Endodermal cell (in vitro differentiated cells): ENCODE measurements around the gene SSBP4. TPM values are rescaled to one million over a fixed set of nuclear protein-coding genes. Genes with fewer than 3 reads are reported as not detected.

Experiments used
- DNase-seq: peaks from one replicate; pipeline ENCODE4 v3.0.0-alpha.2; 2017
- H3K27ac ChIP-seq: 2 replicates; pipeline ENCODE4 v1.5.1; 2013; ENCODE audit warnings: mild to moderate bottlenecking, low read depth, low read length, moderate library complexity
- H3K27me3 ChIP-seq: 2 replicates; pipeline ENCODE4 v1.6.1; 2013; ENCODE audit warnings: mild to moderate bottlenecking, low read length, moderate library complexity; ENCODE audit not compliant: insufficient read depth, control insufficient read depth, poor library complexity, severe bottlenecking
- H3K36me3 ChIP-seq: 2 replicates; pipeline ENCODE4 v1.7.0; 2013; ENCODE audit warnings: mild to moderate bottlenecking, low read length, moderate library complexity; ENCODE audit not compliant: control insufficient read depth, insufficient read depth
- H3K4me1 ChIP-seq: one replicate; pipeline ENCODE4 v1.7.0; 2013; ENCODE audit warnings: low read length; ENCODE audit not compliant: control insufficient read depth, insufficient read depth
- H3K4me3 ChIP-seq: 2 replicates; pipeline ENCODE4 v1.5.1; 2013; ENCODE audit warnings: mild to moderate bottlenecking, low read length, moderate library complexity
- H3K9ac ChIP-seq: 2 replicates; pipeline ENCODE4 v1.6.1; 2013; ENCODE audit warnings: mild to moderate bottlenecking, low read length, moderate library complexity; ENCODE audit not compliant: poor library complexity, severe bottlenecking; ENCODE audit errors: extremely low read depth
- H3K9me3 ChIP-seq: 2 replicates; pipeline ENCODE4 v1.6.1; 2013; ENCODE audit warnings: mild to moderate bottlenecking, low read length, moderate library complexity; ENCODE audit not compliant: control insufficient read depth
- H3K27ac Mint-ChIP-seq: 2 replicates; pipeline ENCODE4 v1.8.0; 2020; ENCODE audit warnings: mixed read lengths
- H3K27me3 Mint-ChIP-seq: 2 replicates; pipeline ENCODE4 v1.8.0; 2021; ENCODE audit warnings: mild to moderate bottlenecking, mixed read lengths; ENCODE audit not compliant: insufficient read depth
- H3K36me3 Mint-ChIP-seq: 2 replicates; pipeline ENCODE4 v1.8.0; 2020; ENCODE audit warnings: low read depth, mixed read lengths
- H3K4me1 Mint-ChIP-seq: 2 replicates; pipeline ENCODE4 v1.8.0; 2020; ENCODE audit warnings: mixed read lengths
- H3K4me3 Mint-ChIP-seq: 2 replicates; pipeline ENCODE4 v1.8.0; 2020; ENCODE audit warnings: mild to moderate bottlenecking, moderate library complexity, mixed read lengths
- H3K9me3 Mint-ChIP-seq: 2 replicates; pipeline ENCODE4 v1.8.0; 2020; ENCODE audit warnings: mild to moderate bottlenecking, mixed read lengths
- WGBS, 2 experiments: methylation state at CpG; one replicate each; pipeline versions ENCODE4 v1.1.5 to v1.1.7; 2013; ENCODE audit warnings: missing lambda C conversion rate in 2 of 2, mixed read lengths in 1 of 2; ENCODE audit not compliant: insufficient coverage in 1 of 2, insufficient read length in 1 of 2; 5-methylcytosine and 5-hydroxymethylcytosine counted together
- total RNA-seq, 2 donors: library from RNA; stranded (reverse); fragmentation: NEBNext Ultra II Directional in 1 of 2; extraction: Animal tissue kit (Norgen Biotek cat#: 25700) in 1 of 2; gene quantifications; 2 replicates in 1 of 2; 3 replicates in 1 of 2; pipeline ENCODE4 v1.2.1, GENCODE V29; 2021
- TF ChIP-seq, protein P1 (sequence below): fragments of 200-600 bp; sonication (generic); conservative IDR thresholded peaks from 2 replicates; pipeline ENCODE4 v1.5.0; 2021; ENCODE audit warnings: antibody characterized with exemption, mild to moderate bottlenecking

Gene SSBP4
- total RNA-seq, 2 donors from 2014 or later = 35.9 to 43.5 TPM

GRCh38 chr19:18465964-18466339 lies 46.8 kb downstream of the SSBP4 start:
- H3K36me3 Mint-ChIP-seq = peaks cover 27% of the 10 kb centered on the region
- H3K9me3 Mint-ChIP-seq = no peaks in the 10 kb centered on the region
- TF ChIP-seq, protein P1, sequence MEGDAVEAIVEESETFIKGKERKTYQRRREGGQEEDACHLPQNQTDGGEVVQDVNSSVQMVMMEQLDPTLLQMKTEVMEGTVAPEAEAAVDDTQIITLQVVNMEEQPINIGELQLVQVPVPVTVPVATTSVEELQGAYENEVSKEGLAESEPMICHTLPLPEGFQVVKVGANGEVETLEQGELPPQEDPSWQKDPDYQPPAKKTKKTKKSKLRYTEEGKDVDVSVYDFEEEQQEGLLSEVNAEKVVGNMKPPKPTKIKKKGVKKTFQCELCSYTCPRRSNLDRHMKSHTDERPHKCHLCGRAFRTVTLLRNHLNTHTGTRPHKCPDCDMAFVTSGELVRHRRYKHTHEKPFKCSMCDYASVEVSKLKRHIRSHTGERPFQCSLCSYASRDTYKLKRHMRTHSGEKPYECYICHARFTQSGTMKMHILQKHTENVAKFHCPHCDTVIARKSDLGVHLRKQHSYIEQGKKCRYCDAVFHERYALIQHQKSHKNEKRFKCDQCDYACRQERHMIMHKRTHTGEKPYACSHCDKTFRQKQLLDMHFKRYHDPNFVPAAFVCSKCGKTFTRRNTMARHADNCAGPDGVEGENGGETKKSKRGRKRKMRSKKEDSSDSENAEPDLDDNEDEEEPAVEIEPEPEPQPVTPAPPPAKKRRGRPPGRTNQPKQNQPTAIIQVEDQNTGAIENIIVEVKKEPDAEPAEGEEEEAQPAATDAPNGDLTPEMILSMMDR = no peak
- H3K27me3 Mint-ChIP-seq = no peaks in the 10 kb centered on the region
- Histone ChIP-seq H3K9me3 (no peaks in the 10 kb centered on the region), H3K4me3 (no peak overlapping the region), H3K36me3 (peaks cover 10% of the 10 kb centered on the region), H3K4me1 (no peaks in the 10 kb centered on the region), H3K9ac (no peak overlapping the region), H3K27ac (no peak overlapping the region), H3K27me3 (no peaks in the 10 kb centered on the region)
- peaks cover 9% of the 10 kb centered on the region for H3K4me1 Mint-ChIP-seq
- DNase-seq = no peak
- no peak overlapping the region for H3K27ac Mint-ChIP-seq
- no peak overlapping the region for H3K4me3 Mint-ChIP-seq
- WGBS, 2 experiments = 93 to 97% methylated on average over 4 to 6 of the region's 6 CpGs

DNA sequence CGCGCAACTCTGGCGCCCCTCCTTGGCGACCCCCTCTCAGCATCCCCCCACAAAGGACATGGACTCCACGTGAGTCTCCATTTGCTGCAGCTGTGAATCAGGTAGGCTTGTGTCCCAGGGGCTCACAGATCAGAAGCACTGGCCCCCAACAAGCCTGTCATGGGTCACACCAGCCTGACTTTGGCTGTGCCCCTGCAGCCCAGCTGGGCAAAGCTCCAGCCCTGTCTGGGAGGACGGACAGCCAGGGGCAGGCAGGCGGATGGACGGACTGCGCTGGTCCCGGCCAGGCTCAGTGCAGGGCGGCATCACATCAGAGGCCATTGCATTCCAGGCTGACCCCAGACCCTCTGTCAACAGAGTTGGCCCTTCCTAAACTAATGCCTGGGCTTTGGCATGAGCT lies 47.2 kb downstream of the SSBP4 start:
- Histone ChIP-seq H3K9me3 (no peaks in the 10 kb centered on the region), H3K4me1 (no peaks in the 10 kb centered on the region), H3K36me3 (peaks cover 7% of the 10 kb centered on the region), H3K27me3 (no peaks in the 10 kb centered on the region), H3K9ac (no peak overlapping the region), H3K4me3 (no peak overlapping the region), H3K27ac (no peak overlapping the region)
- TF ChIP-seq, protein P1 = no peak
- no peaks in the 10 kb centered on the region for H3K27me3 Mint-ChIP-seq
- H3K4me1 Mint-ChIP-seq = peaks cover 9% of the 10 kb centered on the region
- no peak overlapping the region for H3K27ac Mint-ChIP-seq
- peaks cover 24% of the 10 kb centered on the region for H3K36me3 Mint-ChIP-seq
- no peak for DNase-seq
- no peak overlapping the region for H3K4me3 Mint-ChIP-seq
- 95 to 100% methylated on average over 8 to 11 of the region's 11 CpGs for WGBS, 2 experiments
- H3K9me3 Mint-ChIP-seq = no peaks in the 10 kb centered on the region

GRCh38 chr19:18467978-18468377 lies 48.8 kb downstream of the SSBP4 start:
- Mint-ChIP-seq H3K4me1 (peaks cover 9% of the 10 kb centered on the region), H3K36me3 (peaks cover 15% of the 10 kb centered on the region), H3K4me3 (no peak overlapping the region), H3K9me3 (no peaks in the 10 kb centered on the region), H3K27me3 (no peaks in the 10 kb centered on the region), H3K27ac (no peak overlapping the region)
- no peaks in the 10 kb centered on the region for H3K4me1 ChIP-seq
- peaks cover 3% of the 10 kb centered on the region for H3K36me3 ChIP-seq
- H3K9me3 ChIP-seq = no peaks in the 10 kb centered on the region
- no peak overlapping the region for H3K9ac ChIP-seq
- no peaks in the 10 kb centered on the region for H3K27me3 ChIP-seq
- no peak overlapping the region for H3K4me3 ChIP-seq
- H3K27ac ChIP-seq = no peak overlapping the region
- TF ChIP-seq, protein P1 = no peak
- no peak for DNase-seq
- WGBS, 2 experiments = 85 to 100% methylated on average over 1 to 3 of the region's 3 CpGs
